HG02678 (cell line): ENCODE data around the gene KCNJ5.
"Not testable (repeated sequence)": the region's sequence is repeated elsewhere in the genome, so short reads cannot be mapped to it uniquely, and the experiment has no call there.

Source experiments
- ATAC-seq: cut with Tn5 transposase; IDR thresholded peaks from one replicate; pipeline ENCODE4 v1.9.1; 2021; ENCODE audit warnings: mild to moderate bottlenecking, moderate library complexity; ENCODE audit not compliant: unreplicated experiment

The KCNJ5 gene

GRCh38 chr11:128909438-128910125 lies 18.4 kb downstream of the KCNJ5 start:
- no peak for ATAC-seq

DNA sequence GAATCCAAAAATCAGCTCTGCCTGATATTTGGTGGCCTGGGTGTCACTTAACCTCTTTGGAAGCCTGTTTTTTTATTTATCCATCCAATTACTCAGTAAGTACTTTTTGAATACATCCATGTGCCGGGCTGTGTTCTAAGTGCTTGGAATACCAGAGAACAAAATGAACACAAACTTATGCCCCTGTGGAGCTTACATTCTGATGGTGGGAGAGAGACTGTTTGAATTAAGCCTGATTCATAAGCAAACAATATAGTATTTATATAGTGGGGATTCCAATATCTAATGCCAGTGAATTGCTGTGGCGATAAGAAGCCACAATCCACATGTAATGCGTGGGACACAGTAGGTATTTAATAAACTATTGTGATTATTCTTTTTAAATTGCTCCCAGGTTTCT lies 19.4 kb downstream of the KCNJ5 start:
- no peak for ATAC-seq

DNA sequence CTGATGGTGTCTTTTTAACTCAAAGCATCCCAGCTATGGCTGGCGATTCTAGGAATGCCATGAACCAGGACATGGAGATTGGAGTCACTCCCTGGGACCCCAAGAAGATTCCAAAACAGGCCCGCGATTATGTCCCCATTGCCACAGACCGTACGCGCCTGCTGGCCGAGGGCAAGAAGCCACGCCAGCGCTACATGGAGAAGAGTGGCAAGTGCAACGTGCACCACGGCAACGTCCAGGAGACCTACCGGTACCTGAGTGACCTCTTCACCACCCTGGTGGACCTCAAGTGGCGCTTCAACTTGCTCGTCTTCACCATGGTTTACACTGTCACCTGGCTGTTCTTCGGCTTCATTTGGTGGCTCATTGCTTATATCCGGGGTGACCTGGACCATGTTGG lies 20.1 kb downstream of the KCNJ5 start:
- no peak for ATAC-seq

GRCh38 chr11:128911701-128912100 lies 20.5 kb downstream of the KCNJ5 start:
- ATAC-seq = no peak

DNA sequence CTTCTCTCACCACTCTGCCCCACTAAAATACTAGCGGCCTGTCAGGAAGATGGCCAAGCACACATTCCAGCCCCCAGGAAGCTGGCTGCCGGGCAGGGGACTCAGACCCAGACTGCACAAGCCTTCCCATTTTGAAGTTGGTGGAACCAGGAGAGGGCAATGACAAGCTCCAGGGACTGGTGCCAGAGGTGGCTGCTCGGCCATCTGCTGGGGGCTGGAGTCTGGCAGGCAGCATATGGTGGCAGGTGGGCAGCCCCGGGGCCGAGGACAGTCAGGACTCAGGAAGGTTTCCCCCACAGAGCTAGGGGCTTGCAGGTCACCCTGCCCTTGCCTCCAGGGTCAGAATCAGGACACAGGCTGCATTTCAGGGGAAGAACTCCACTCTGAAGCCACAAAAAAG lies 22.6 kb downstream of the KCNJ5 start:
- no peak for ATAC-seq

- ATAC-seq = no peak
Observed at GRCh38 chr11:128914216-128915148, 23.3 kb downstream of the KCNJ5 start.

DNA sequence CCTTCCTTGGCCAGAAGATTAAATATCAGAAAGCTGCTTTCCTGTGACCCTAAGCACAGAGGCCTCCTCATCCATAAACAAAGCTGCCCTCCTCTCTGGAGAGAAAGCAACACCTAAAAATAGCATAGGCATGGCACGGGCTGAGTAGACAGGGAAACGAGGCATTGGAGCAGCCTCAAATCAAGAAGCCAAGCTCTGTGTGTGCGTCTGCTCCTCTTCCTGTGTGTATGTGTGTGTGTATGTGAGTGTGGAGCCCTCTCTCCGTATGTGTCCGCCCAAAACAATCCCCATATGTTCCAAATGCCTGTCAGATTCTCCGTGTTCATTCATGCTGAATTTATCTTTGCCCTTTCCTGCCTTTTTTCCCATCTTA lies 24.0 kb downstream of the KCNJ5 start:
- ATAC-seq = no peak

- no peak for ATAC-seq
Observed at GRCh38 chr11:128916037-128916572, 24.9 kb downstream of the KCNJ5 start.

DNA sequence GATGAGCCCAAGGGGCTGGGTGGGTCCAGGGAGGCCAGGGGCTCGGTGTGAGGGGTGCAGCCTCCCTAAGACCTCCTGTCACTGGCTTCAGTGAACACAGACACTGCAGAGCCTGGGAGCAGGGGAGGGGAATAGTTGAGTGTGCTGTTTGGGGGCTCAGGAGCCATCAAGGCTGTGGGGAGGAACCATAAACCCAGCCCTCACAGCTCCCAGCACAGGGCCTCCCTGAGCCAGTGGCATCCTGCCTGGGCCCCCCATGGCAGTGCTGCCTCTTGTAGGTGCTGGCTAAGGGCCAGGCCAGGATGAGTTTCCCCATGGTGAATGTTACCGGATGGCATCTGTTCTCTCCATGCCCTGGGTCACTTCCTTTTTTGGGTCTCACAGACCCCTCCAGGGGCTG lies 25.5 kb downstream of the KCNJ5 start:
- no peak for ATAC-seq

DNA sequence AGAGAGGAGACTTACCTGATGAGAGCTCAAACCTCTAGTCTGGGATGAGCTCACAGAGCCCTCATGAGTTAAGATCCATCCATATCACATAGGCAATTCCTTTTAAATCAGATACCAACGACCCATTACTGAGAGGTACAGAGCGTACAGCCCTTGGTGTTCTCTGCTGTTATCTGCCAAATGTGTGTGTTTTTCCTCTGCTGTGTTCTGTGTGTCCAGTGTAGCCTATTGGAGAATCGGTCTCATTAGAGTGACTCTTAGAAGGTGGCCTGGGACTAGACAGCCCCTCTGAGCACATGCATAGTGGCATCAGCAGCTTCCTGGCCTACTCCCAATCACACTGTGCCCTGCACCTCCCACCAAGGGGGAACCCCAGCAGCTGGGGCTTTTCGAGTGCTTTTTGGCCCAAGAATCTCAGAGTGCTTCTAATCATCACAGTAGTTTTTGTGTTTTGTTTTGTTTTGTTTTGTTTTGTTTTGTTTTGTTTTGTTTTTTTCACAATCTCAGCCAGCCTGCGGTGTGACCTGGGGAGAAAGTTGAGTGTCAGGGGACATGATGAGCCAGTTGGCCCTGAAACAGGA lies 26.1 kb downstream of the KCNJ5 start:
- ATAC-seq = peak; percentile 33

GRCh38 chr11:128919216-128919615 lies 28.1 kb downstream of the KCNJ5 start:
- ATAC-seq = no peak

DNA sequence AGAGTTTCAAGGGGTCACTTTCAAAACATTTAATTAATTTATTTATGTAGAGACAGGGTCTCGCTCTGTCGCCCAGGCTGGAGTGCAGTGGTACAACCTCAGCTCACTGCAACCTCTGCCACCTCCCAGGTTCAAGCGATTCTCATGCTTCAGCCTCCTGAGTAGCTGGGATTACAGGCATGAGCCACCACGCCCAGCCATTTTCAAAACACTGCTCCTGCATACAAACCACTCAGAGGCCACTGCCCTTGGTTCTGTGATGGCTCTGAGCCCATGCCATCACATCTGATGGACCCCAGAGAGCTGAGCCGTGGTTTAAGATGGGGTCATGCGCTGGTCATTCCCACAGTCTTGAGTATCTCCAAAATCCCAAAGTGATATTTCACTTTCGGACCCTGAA lies 28.5 kb downstream of the KCNJ5 start:
- not testable (repeated sequence) for ATAC-seq

DNA sequence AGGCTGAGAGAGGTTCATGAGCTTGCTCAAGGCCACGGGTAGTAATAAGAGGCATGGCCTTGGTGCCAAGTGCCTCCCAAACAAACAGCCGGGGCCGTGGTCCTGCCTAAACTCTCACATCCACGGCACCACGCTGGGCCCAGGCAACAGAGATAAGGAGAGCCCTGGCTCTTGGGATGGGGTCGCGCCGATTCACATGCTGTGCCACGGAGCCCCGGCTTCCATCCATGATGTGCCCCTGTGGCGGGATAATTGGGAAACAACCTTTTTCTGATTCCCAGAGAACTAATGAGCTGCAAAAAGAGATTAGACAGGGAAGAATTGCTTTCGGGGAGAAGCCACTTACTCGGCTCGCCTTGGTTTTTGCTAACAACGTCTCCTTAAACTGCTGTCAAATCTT lies 29.5 kb downstream of the KCNJ5 start:
- no peak for ATAC-seq

- ATAC-seq = no peak
Observed at GRCh38 chr11:128921793-128922192, 30.6 kb downstream of the KCNJ5 start.

DNA sequence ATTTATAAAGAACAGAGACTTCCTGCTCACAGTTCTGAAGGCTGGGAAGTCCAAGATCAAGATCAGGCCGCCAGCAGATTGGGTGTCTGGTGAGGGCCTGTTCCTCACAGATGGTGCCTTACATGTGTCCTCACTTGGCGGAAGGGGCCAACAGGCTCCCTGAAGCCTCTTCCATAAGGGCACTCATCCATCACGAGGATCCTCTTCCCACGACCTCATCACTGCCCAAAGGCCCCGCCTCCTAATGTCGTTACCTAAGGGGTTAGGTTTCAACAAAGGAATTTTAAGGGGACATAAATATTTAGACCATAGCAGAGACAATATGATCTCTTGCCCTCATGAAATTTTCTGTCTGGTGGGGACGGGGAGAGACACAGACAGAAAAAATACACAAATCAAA lies 32.9 kb downstream of the KCNJ5 start:
- ATAC-seq = no peak

DNA sequence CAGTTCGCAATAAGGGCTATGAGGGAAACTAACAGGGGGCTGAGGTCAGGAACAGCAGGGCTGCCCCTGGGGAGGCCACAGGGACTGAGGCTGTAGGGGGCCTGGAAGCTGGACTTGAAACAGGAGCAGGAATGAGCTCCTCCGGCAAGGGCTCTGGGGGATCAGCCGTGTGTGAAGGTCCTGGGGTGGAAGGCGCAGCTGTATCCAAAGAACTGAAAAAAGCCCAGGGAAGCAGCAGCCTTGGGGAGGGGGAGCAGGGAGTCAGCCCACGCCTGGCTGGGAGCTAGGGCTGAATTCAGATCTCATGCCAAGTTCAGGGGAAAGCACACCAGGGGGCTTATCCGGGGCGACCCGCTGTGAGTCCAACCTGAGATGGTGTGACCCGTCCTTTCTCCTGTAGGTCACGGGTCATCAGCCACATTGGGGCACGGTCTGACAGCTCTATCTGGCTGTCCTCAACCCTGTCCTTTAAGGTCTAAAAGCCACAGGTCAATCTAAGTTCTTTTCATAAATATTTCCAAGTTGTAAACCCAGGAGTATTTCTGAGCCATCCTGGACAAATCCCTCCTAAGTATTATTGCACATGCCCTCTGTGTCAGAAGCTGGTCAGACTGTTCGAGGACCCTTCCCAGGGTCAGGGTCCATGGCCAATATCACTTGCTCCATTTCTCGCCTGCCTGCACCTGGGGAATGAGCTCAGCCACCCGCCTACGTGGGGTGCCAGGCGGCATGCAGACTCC lies 33.5 kb downstream of the KCNJ5 start:
- ATAC-seq = no peak

- ATAC-seq = no peak
Observed at GRCh38 chr11:128925250-128925600, 34.1 kb downstream of the KCNJ5 start.

GRCh38 chr11:128926000-128926399 lies 34.8 kb downstream of the KCNJ5 start:
- ATAC-seq = no peak

DNA sequence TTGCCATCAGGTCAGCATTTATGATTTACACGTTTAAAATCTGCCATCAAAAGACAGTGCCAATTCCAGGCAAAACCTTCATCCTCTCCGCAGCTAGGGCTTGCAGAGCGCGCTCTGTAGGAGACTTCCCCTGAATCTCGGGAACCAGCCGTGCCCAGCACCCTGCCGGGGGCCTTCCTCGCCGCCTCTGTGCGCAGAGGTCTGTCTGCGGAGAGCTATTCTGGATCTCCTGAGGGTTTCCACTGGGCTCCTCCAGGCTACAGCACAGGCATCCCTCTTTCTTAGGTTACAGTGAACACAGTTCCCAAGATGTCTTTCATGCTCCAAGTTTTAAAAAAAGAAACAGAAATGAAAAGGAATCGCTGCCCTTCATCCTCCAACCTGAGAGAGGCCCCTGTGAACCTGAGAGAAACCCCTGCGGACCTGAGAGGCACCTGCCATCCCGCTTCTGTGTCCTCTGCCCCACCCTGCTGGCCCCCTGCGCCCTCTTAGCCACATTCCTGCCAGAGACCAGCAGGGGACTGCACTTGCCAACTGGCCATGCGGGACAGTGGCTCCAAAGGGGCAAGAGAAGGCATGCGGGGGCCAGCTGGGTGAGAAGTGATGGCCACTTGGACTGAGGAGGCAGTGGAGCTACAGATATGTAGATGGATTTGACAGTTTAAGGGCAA lies 35.4 kb downstream of the KCNJ5 start:
- no peak for ATAC-seq

DNA sequence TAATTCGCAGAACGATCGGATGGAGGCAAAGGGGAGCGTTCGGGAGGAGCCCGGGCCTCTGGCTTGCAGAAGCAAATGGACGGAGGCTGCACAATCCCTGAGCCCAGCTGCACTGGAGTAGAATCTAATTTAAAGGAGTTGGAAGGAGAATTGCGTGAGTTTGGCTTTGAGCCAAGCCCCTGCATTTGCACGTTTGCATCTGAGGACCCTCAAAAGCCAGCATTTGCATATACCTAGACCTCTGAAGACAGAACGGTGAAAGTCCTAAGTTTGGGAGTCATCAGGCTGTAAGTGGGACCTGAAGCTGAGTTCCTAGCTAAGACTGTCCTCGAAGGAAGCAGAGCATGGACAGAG lies 35.9 kb downstream of the KCNJ5 start:
- no peak for ATAC-seq
